ENCODE measurements around the gene HNRNPM. TPM values are rescaled to one million over a fixed set of nuclear protein-coding genes. Genes with fewer than 3 reads are reported as not detected.
A peak's percentile ranks its signal among the peaks of the same experiment; 100 is the strongest.

Gene HNRNPM
- total RNA-seq, 1 donor from 2014 or later, result 118 TPM

GRCh38 chr19:8455018-8455417 is 10.2 kb downstream of the HNRNPM start:
- DNase-seq (ENCODE audit: missing footprints) (no peak), ATAC-seq (no peak)
- intact Hi-C loops (cut with DNase I), result loop anchor here (5.0 kb wide), 1 partner anchor 52 kb away; no protein-coding TSS in a partner anchor

DNA sequence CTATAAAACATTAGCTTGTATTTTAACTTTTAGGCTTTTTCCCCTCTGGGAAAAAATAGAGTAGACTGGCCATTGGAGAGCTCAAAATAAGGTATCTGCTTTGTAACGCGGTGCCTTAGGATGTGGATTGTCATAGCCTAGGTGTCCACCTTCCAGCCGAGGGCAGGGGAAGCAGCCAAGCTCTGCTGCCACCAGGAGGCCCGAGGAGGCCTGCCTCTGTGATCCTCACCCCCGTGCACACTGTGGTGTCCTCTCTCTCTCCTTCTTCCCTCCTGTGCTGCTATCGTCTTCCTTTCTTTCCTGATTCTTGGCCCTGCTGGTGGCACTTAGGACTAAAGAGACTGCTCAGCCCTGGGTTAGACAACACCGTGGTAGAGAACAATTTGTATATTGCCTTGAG is 11.3 kb downstream of the HNRNPM start:
- peak; percentile 52 for ATAC-seq
- intact Hi-C loops (cut with DNase I), result loop anchor here (5.0 kb wide), 1 partner anchor 51 kb away; no protein-coding TSS in a partner anchor
- DNase-seq (ENCODE audit: missing footprints), result no peak

- ATAC-seq (no peak), DNase-seq (ENCODE audit: missing footprints) (no peak)
- intact Hi-C loops (cut with DNase I), result loop anchor here (1.0 to 5.0 kb wide), 2 partner anchors 14 to 50 kb away; no protein-coding TSS in a partner anchor
Measured at GRCh38 chr19:8457209-8457608, 12.4 kb downstream of the HNRNPM start.

- no peak for ATAC-seq
- no peak for DNase-seq (ENCODE audit: missing footprints)
- intact Hi-C loops (cut with DNase I), result loop anchor here (1.0 to 5.0 kb wide), 2 partner anchors 13 to 49 kb away; no protein-coding TSS in a partner anchor
Measured at GRCh38 chr19:8457827-8458226, 13.1 kb downstream of the HNRNPM start.

DNA sequence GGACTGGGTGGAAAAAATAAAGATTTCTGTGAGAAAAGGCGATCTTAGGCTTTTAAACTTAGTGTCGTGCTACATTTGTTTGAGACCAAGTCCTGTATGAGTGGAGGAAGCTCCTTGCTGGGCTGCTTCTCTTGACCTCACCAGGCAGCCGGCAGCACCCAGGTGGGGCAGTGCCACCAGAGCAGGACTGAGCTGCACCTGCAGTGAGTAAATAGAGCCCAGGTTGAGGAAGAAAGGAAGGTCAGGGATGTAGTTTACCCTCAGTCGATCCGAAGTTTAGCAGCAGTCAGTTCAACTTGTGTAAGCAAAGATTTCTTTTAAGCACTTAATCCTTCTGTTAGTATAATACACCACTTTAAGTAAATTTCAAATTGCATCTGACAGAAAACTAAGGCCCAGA is 13.6 kb downstream of the HNRNPM start:
- DNase-seq (ENCODE audit: missing footprints) (no peak), ATAC-seq (no peak)
- intact Hi-C loops (cut with DNase I), result loop anchor here (5.0 kb wide), 1 partner anchor 49 kb away; no protein-coding TSS in a partner anchor

- DNase-seq (ENCODE audit: missing footprints), result no peak
- ATAC-seq, result no peak
- intact Hi-C loops (cut with DNase I), result loop anchor here (5.0 kb wide), 1 partner anchor 48 kb away; no protein-coding TSS in a partner anchor
Measured at GRCh38 chr19:8459095-8459494, 14.3 kb downstream of the HNRNPM start.

DNA sequence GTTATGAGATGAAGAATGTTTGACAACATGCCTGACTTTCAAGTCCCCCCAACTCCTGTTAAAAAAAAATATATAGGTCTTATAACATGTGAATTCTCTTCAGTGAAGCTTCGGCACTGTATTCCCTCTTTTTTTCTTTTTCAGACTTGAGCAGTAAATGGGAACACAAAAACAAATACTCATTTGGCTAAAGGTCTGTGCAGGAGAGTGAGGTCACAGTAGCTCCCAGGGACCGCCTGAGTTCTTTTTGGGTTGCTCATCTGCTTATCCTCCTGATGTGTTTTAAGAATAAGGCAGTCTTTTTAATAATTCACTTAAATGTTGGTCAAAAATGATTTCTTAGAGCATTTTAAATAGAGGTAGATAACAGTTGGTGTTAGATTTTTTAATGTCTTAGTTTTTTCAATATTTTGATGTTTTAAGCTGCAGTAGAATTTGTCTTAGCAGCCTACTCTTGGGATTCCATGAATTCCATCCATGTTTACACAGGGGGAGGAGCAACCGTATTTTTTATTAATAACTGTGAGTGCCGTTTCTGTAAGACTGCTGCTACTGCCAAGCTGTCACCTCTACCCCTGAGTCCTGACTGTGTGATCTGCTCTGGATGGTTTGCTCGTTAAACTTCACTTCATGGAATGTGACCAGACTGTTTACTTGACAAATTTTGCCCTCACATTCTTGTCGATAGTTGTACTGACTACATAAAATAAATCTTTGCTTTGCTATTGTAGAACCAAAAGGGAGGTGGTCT is 14.9 kb downstream of the HNRNPM start:
- intact Hi-C loops (cut with DNase I), result loop anchor here (5.0 kb wide), 1 partner anchor 48 kb away; no protein-coding TSS in a partner anchor
- no peak for DNase-seq (ENCODE audit: missing footprints)
- ATAC-seq, result peak; percentile 50

GRCh38 chr19:8460516-8461298 is 15.9 kb downstream of the HNRNPM start:
- intact Hi-C loops (cut with DNase I), result no loop called here
- ATAC-seq, result no peak
- no peak for DNase-seq (ENCODE audit: missing footprints)

GRCh38 chr19:8461376-8461775 is 16.6 kb downstream of the HNRNPM start:
- ATAC-seq (no peak), DNase-seq (ENCODE audit: missing footprints) (no peak)
- intact Hi-C loops (cut with DNase I), result no loop called here

- no peak for ATAC-seq
- DNase-seq (ENCODE audit: missing footprints), result no peak
- intact Hi-C loops (cut with DNase I), result no loop called here
Measured at GRCh38 chr19:8461891-8462290, 17.1 kb downstream of the HNRNPM start.

DNA sequence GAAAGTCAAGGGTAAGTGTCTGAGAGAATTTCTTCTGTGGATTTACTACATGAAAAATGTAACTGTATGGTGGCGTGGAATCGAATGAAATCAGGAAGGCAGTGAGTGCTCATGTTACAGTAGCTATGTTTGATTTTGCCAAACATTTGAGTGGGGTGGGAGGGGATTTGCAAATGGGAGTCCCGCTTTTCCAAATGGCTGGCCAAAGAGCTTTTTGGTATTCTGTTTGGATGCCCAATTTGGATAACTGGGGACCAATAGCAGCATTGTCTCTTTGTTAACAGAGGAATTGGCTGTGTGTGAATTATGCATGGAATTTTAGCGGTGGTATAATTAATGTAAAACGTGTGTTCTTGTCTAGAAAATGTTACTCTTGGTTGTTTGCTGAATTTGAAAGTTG is 17.8 kb downstream of the HNRNPM start:
- no peak for ATAC-seq
- intact Hi-C loops (cut with DNase I), result no loop called here
- DNase-seq (ENCODE audit: missing footprints), result no peak

- DNase-seq (ENCODE audit: missing footprints) (no peak), ATAC-seq (no peak)
- intact Hi-C loops (cut with DNase I), result no loop called here
Measured at GRCh38 chr19:8463365-8463764, 18.6 kb downstream of the HNRNPM start.

DNA sequence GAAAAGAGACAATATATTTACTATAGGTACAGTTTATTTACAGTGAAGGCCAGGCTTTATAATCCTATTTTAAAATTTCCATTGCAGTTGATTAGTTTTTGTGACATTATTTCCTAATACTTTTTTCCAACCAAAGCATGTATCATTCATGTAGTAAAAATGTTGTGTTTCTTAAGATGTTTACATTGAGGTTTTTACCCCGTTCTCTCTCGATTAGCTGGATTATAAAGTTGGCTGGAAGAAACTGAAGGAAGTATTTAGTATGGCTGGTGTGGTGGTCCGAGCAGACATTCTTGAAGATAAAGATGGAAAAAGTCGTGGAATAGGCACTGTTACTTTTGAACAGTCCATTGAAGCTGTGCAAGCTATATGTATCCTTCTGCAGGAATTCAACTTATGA is 21.2 kb downstream of the HNRNPM start:
- intact Hi-C loops (cut with DNase I), result no loop called here

GRCh38 chr19:8468124-8468523 is 23.3 kb downstream of the HNRNPM start:
- DNase-seq (ENCODE audit: missing footprints) (no peak), ATAC-seq (no peak)
- intact Hi-C loops (cut with DNase I), result no loop called here

More for the DNA sequence above, 21.2 kb downstream of the HNRNPM start:
- DNase-seq (ENCODE audit: missing footprints) (no peak), ATAC-seq (no peak)

DNA sequence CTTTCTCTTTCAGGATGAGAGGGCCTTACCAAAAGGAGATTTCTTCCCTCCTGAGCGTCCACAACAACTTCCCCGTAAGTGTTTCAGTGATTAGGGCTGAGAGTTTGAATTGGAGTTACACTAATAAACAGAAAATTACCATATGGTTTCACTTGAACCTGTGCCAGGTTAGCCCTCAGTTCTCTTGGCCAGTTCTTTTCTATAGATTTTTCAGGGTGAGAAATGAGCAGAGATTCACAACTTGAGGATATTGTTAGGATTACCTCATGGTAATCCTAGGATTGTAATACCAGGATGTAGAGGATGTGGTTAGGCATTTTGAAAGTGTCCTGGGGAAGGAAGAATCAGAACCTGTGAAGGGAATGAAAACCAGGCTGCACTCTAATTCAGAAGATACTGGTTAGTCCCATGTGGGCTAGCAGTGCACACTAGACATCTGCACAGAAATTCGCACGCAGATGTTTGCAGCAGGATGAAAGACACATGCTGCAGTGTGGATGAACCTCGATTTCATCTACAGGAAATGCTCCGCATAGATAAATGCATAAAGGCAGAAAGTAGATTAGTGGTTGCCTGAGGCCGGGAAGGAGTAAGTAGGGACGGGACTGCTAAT is 24.1 kb downstream of the HNRNPM start:
- intact Hi-C loops (cut with DNase I), result no loop called here
- no peak for ATAC-seq

DNA sequence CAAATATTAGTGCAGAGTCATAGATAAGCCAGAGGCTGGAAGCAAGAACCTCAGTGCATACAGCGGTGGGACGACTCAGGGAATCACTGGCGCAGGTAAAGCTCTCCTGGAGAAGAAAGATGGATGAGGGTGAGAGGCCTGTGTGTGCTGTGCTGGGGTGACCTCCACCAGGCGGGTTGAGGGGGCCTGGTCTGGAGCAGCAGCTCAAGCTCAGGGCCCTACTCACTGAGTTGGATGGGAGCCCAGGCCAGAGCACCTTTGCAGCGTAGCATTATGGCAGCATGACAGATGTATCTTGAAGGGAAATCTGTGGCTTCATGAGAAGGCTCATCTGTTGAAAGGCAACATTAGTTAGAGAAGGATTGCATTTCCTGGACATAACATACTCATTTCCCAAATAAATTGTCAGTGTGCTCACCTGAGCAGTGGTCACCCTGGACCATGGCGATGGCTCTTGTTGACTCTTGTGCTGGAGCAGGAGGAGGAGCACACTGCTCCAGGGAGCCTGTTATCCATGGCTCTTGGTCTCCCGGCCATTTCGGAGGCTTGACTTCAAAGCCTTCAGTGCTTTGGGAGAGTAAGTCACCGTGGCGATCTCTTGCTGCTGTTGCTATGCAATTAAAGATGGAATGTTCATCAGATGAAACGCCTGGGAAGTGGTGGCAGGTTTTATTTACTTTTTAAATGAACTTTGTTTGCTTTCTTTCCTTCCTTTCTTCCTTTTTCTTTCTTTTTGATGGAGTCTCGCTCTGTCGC is 25.0 kb downstream of the HNRNPM start:
- DNase-seq (ENCODE audit: missing footprints) (no peak), ATAC-seq (peak; percentile 33)
- intact Hi-C loops (cut with DNase I), result no loop called here

More for the DNA sequence above, 24.1 kb downstream of the HNRNPM start:
- no peak for DNase-seq (ENCODE audit: missing footprints)

GRCh38 chr19:8473648-8474476 is 29.1 kb downstream of the HNRNPM start:
- no peak for ATAC-seq
- intact Hi-C loops (cut with DNase I), result no loop called here
- no peak for DNase-seq (ENCODE audit: missing footprints)

- intact Hi-C loops (cut with DNase I), result no loop called here
- DNase-seq (ENCODE audit: missing footprints) (no peak), ATAC-seq (no peak)
Measured at GRCh38 chr19:8475005-8475404, 30.2 kb downstream of the HNRNPM start.

All from Right ventricle myocardium inferior (tissue), 1 donor.